ENCODE data around the gene OSBPL2.

Gene OSBPL2

DNA sequence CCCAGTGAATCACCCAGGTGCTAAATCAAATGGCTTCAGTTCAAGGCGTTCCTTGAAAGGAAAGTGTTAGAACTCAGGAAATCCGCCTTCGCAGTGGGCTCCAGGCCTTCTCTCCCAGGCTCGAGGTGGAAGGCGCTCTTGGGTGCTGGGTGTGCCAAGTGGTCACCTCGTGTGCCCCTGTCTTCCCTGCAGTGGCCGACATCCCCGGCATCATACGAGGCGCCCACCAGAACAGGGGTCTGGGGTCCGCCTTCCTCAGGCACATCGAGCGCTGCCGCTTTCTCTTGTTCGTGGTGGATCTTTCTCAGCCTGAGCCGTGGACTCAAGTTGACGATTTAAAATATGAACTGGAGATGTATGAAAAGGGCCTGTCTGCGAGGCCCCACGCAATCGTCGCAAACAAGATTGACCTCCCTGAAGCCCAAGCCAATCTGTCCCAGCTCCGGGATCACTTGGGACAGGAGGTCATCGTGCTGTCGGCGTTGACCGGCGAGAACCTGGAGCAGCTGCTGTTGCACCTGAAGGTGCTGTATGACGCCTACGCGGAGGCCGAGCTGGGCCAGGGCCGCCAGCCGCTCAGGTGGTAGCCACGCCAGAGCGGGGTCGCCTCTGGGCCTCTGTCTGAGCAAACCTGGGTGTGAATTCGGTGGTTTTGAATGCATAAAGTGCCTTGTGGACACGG is 37.7 kb upstream of the OSBPL2 start:
- TF ChIP-seq JUND (IDR thresholded peaks at IDR 0.05; ENCODE audit: low read depth): no peak
- DNase-seq (ENCODE audit: low read depth in 1 of 2, low spot score in 1 of 2): no peak
- in situ Hi-C loops (cut with HindIII; ENCODE audit: low pct_unique_long_range_greater_than_20kb, low sequenced_read_pairs): no loop called here

DNA sequence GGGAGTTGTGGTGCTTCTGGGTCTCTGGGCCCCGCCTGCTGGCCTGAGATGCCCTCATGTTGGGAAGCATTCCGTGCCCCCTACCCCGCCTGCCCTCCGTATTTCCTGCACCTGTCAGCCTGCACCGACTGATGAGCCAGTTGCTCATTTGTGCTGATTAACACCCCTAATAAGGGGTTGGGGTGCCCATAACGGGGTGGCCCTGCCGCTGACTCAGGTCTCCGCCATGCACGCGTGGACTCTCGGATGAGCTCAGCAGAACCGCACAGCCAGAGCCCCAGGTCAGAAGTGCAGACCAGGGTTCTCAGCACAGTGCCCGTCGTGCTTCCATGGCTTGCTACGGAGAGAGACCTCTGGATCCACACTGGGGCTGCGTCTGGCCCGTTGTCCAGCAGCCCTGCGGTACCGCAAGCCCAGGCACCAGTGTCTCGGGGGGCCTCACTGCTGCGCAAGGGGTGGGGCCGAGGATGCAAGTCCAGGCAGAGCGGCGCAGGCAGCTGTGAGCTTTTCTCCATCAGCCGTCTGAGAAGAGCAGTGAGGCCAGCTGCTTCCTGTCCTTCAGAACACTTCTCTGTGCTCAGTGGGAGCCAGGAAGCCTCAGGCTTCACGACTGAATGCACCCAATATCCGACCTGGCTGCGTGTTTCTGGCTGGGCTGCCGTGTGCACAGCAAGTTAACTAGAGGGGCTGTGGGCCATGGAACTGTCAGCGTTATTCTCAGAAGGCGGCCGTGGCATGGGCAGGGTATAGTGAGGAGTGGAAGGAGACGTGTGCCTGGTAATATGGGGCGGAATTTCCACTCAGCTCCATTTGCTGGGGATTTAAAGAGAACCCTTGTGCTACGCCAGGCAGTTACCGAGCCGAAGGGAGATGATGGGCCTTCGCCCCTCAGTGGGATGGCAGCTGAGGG is 36.9 kb upstream of the OSBPL2 start:
- DNase-seq (ENCODE audit: low read depth in 1 of 2, low spot score in 1 of 2): no peak
- no peak for TF ChIP-seq JUND (IDR thresholded peaks at IDR 0.05; ENCODE audit: low read depth)
- in situ Hi-C loops (cut with HindIII; ENCODE audit: low pct_unique_long_range_greater_than_20kb, low sequenced_read_pairs): no loop called here

DNA sequence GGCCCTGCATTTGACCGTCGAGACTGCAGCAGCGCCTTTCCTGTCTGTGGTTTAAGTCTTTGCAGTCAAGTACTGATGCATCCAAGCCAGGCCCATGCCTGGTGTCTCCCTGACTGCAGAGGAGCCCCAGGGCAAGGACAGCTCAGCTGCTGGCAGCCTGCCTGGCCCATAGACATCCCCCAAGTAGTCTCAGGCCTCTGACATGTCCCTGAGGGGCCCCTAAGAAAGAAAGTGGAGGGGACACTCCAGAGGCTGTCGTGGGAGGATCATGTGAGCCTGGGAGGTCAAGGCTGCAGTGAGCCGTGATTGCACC is 36.3 kb upstream of the OSBPL2 start:
- TF ChIP-seq JUND (IDR thresholded peaks at IDR 0.05; ENCODE audit: low read depth): no peak
- DNase-seq (ENCODE audit: low read depth in 1 of 2, low spot score in 1 of 2): no peak
- in situ Hi-C loops (cut with HindIII; ENCODE audit: low pct_unique_long_range_greater_than_20kb, low sequenced_read_pairs): no loop called here

DNA sequence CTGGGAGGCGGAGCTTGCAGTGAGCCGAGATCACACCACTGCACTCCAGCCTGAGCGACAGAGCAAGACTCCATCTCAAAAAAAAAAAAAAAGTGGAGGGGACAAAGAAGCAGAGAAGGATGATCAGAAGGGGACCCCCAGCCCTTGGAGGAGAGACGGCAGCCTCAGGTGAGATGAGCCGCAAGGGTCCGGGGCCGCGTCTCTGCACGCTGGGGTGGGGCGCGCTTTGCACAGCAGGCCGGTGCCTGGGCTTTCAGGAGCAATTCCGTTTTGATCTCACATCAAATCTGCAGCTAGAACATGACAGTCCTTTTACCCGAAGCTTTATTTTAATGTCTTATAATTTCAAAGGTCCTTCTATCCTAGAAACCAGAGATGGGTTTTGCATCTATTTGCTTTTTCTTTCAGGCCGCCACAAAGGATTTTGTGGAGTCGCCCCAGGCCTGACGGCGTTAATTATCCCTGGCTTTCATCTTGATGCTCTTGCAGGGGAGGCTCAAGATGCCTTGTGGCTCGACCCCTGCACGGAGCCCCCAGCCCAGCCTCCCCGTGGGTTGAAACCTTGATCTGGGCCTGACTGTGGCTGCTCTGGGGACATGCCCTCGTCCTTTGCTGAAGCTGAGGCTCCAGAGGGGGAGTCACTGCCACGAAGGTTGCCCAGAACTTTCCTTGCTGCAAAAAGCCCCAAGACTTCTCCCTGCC is 35.5 kb upstream of the OSBPL2 start:
- TF ChIP-seq JUND (IDR thresholded peaks at IDR 0.05; ENCODE audit: low read depth): no peak
- DNase-seq (ENCODE audit: low read depth in 1 of 2, low spot score in 1 of 2): no peak
- in situ Hi-C loops (cut with HindIII; ENCODE audit: low pct_unique_long_range_greater_than_20kb, low sequenced_read_pairs): no loop called here

DNA sequence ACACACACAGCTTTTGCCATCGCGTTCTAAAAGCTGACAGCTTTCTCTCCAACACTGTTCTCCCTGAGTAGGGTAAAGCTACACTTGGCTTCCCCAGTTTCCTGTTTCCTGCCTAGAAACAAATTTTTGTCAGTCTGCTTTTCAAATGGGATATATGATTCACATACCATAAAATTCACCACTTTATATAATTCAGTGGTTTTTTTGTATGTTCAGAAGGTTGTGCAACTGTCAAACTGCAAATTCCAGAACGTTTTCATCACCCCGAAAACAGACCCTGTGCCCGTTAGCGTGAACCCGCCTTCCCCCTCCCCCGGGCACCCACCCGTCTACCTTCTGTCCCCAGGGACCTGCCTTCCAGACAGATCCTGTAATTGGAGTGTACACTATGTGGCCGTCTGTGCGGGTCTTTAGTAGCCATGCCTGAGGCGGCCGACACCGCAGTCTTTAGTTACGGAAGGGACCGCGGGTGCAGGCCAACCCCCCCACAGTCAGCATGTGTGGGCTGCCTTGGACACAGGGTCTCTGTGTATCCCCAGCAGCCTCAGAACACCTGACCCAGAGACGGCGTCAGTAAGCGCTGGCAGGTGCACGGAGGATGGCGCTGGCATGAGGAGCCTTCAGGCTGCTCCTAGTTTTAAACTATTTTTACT is 34.8 kb upstream of the OSBPL2 start:
- in situ Hi-C loops (cut with HindIII; ENCODE audit: low pct_unique_long_range_greater_than_20kb, low sequenced_read_pairs): no loop called here
- no peak for TF ChIP-seq JUND (IDR thresholded peaks at IDR 0.05; ENCODE audit: low read depth)
- no peak for DNase-seq (ENCODE audit: low read depth in 1 of 2, low spot score in 1 of 2)

DNA sequence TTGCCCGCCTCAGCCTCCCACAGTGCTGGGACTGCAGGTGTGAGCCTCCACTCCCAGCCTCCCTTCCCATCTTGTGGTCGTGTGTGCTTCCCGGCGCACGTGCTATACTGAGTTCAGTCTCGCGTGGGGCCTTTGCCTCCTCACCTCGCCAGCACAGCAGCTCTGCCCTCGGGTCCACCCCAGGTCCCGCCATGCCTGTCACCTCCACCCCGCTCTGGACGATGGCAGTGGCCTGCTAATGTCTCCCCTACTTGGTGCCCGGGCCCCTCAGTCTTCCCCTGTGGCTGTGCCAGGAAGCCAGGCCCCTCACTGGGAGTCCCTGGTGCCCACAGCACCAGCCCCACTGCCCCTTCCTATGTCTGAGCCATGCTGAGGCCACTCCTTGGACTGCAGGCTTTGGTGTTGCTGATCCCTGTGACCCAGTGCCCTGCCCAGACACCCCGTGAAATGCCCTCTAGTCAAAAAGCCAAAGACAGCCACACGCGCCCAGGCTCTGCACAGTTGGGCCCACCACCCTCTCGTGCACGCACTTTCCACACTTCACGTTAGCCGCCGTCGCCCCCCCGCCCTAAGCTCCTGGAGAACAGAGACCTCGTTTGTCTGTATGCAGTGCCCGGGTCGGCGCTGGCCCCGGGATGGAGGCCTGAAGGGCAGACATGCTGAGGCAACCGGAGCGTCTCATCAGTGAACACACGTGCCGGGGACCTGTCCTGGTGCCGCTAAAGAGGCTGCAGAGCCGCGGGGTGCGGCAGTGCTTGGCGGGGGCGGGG is 32.5 kb upstream of the OSBPL2 start:
- in situ Hi-C loops (cut with HindIII; ENCODE audit: low pct_unique_long_range_greater_than_20kb, low sequenced_read_pairs): no loop called here
- TF ChIP-seq JUND (IDR thresholded peaks at IDR 0.05; ENCODE audit: low read depth): no peak
- no peak for DNase-seq (ENCODE audit: low read depth in 1 of 2, low spot score in 1 of 2)

DNA sequence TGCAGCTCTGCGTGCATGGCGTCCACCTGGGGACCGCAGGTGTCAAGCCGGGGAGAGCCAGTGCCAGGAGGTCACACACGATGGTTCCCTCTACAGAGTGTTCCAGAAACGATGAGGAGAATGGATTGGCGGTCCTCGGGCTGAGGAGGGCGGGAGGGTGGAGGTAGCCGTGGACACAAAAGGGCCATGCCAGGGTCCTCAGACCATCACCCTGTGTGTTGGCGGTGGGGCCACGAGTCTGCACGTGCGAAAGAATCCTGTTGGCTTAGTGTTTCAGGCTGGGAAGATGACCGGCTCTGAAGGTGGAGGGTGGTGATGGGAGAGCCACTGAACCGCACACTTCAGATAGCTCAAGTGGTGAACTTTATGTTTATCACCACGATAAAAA is 31.9 kb upstream of the OSBPL2 start:
- DNase-seq (ENCODE audit: low read depth in 1 of 2, low spot score in 1 of 2): no peak
- in situ Hi-C loops (cut with HindIII; ENCODE audit: low pct_unique_long_range_greater_than_20kb, low sequenced_read_pairs): no loop called here
- no peak for TF ChIP-seq JUND (IDR thresholded peaks at IDR 0.05; ENCODE audit: low read depth)

DNA sequence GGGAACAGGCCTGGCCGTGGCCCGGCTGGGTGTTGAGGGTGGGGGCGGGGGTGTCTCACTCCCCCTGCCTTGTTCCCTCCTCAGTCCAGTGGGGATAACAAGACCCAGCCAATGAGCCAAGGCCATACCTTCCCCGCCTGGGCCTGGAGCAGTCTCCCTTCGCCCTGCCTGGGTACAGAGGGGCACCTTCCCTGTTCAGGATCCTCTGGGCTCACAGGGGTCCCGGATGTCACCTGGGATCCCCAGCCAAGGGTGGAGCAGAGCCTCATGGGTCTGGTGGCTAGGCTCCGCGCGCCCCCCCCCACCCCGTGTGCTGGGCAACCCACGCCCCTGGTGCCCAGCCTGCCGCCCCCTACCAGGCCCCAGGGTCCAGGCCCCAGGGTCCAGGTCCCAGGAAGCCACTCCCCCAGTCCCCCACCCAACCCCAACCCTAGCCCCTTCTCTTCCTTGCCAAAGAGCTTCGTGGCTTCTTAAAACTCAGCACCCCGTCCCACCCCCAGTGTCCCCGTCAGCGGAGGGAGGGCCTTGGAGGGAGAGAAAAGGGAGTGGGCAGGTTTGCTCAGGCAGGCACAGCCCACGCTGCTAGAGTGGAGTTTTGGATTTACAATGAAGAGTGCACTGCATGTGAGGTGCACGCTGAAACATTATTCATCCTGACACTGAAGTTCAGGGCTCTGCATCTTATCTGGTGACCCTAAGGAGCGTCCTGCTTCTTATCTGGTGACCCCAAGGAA is 30.1 kb upstream of the OSBPL2 start:
- in situ Hi-C loops (cut with HindIII; ENCODE audit: low pct_unique_long_range_greater_than_20kb, low sequenced_read_pairs): no loop called here
- TF ChIP-seq JUND (IDR thresholded peaks at IDR 0.05; ENCODE audit: low read depth): no peak
- DNase-seq (ENCODE audit: low read depth in 1 of 2, low spot score in 1 of 2): no peak

DNA sequence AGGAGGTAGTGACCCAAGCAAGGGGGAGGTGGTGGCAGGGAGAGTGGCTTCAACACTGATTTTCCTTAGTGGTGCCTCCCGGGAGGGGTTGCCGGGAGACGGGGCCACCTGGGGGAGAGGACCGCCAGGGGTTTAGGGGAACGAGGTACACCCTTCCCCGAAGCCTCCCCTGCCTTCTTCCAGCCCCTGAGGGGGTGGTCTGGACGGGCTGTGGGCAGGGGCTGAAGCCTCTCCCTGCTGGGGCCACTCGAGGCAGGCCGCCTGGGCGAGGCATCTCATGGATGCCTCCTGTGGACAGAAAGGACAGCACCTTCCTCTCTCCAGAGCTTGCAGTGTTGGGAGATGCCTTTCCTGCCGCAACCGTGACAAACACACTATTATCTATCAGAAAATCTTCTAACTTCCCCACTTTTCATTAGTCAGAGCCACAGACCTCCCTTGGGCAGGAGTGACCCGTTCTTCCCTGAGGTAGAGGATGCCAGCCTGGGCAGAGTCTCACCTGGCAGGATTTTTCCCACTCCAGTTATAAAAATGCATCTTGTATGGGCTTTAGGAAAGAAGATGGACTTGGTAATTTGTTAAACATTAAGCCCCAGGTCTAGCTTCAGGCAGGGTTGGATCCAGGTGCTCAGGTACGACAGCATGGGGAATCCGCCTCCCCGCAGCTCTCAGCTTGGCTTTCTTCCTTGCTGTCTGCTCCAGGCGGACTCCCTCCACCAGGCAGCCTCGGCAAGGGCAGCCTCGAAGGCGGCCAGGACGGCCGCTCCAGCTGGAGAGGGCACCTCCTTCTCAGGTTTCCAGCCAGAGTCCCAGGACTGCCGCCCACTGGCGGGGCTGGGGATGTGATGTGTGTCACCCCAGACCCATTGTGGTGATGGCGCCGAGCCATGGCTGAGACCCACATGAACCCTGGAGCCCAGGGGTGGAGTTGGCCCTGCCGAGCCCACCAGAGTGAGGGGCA is 29.2 kb upstream of the OSBPL2 start:
- in situ Hi-C loops (cut with HindIII; ENCODE audit: low pct_unique_long_range_greater_than_20kb, low sequenced_read_pairs): no loop called here
- TF ChIP-seq JUND (IDR thresholded peaks at IDR 0.05; ENCODE audit: low read depth): no peak
- peak in 1 of 2 experiments; percentile 47 for DNase-seq (ENCODE audit: low read depth in 1 of 2, low spot score in 1 of 2)

DNA sequence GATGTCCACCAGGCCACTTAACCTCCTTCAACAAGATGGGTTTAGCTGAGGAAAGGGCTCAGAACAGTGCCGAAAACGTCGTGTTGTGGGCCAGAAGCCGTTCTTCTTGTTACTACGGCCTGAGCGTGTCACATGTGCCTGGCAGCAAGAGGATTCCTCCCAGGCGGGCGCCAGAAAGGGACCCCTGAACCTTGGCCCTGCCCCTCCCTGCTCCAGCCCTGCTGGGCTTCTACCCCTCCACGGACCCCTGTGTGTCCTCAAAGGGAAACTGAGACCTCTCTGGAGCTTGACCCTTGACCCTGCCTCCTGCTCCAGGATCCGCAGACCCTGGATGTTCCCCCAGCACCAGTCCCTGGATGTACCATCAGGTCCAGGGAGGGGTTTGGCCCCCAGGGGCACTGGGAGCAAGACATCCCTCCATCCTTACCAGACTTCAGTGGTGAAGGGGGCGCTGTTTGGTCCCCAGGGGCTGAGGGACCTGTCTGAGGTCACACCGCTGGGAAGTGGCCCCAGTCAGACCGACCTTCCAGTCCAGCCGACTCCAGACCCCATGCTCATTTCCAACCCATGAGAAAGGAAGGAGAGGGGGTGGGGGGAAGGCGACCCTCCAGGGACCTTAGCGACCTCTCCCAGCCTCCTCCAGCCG is 28.3 kb upstream of the OSBPL2 start:
- no peak for TF ChIP-seq JUND (IDR thresholded peaks at IDR 0.05; ENCODE audit: low read depth)
- no peak for DNase-seq (ENCODE audit: low read depth in 1 of 2, low spot score in 1 of 2)
- in situ Hi-C loops (cut with HindIII; ENCODE audit: low pct_unique_long_range_greater_than_20kb, low sequenced_read_pairs): no loop called here

All from T47D (cell line).